Neural progenitor cell (in vitro differentiated cells): ENCODE data around the gene ASB1. TPM values are rescaled to one million over a fixed set of nuclear protein-coding genes. Genes with fewer than 3 reads are reported as not detected.

Experiments used
- DNase-seq: peaks from one replicate; pipeline ENCODE4 v3.0.0-alpha.2; 2016; ENCODE audit warnings: low spot score
- H2AFZ ChIP-seq: fragments of 200-600 bp; sonication (generic); replicated peaks from 2 replicates; pipeline ENCODE4 v1.6.1; 2016; ENCODE audit warnings: antibody characterized with exemption
- H3F3A ChIP-seq: fragments of 200-600 bp; sonication (generic); 2 replicates; pipeline ENCODE4 v1.6.1; 2016; ENCODE audit warnings: antibody characterized with exemption, low read depth
- H3K27ac ChIP-seq: fragments of 200-600 bp; sonication (generic); 2 replicates; pipeline ENCODE4 v1.5.1; 2016; ENCODE audit warnings: mild to moderate bottlenecking
- H3K27me3 ChIP-seq: fragments of 200-600 bp; sonication (generic); 2 replicates; pipeline ENCODE4 v1.6.1; 2016; ENCODE audit warnings: mild to moderate bottlenecking, moderate library complexity
- H3K36me3 ChIP-seq: fragments of 200-600 bp; sonication (generic); 2 replicates; pipeline ENCODE4 v1.5.1; 2016
- H3K4me1 ChIP-seq: fragments of 200-600 bp; sonication (generic); 2 replicates; pipeline ENCODE4 v1.6.1; 2016; ENCODE audit warnings: mixed run types
- H3K4me2 ChIP-seq: fragments of 200-600 bp; sonication (generic); 2 replicates; pipeline ENCODE4 v1.6.1; 2016
- H3K4me3 ChIP-seq: fragments of 200-600 bp; sonication (generic); 2 replicates; pipeline ENCODE4 v1.5.1; 2016
- H3K79me2 ChIP-seq: fragments of 200-600 bp; sonication (generic); 2 replicates; pipeline ENCODE4 v1.6.1; 2016; ENCODE audit warnings: low read depth
- H3K9ac ChIP-seq: fragments of 200-600 bp; sonication (generic); 2 replicates; pipeline ENCODE4 v1.6.1; 2016
- H3K9me3 ChIP-seq: fragments of 200-600 bp; sonication (generic); 2 replicates; pipeline ENCODE4 v1.5.1; 2016; ENCODE audit warnings: low read depth
- H4K20me1 ChIP-seq: fragments of 200-600 bp; sonication (generic); 2 replicates; pipeline ENCODE4 v1.6.1; 2016; ENCODE audit warnings: low read depth
- H3K27ac Mint-ChIP-seq: 3 replicates; pipeline ENCODE4 v1.8.0; 2021; ENCODE audit warnings: mixed read lengths
- H3K27me3 Mint-ChIP-seq: 2 replicates; pipeline ENCODE4 v1.8.0; 2022; ENCODE audit warnings: low read depth, mild to moderate bottlenecking, inconsistent platforms, moderate library complexity, mixed read lengths; ENCODE audit not compliant: insufficient read depth
- H3K36me3 Mint-ChIP-seq: 3 replicates; pipeline ENCODE4 v1.8.0; 2021; ENCODE audit warnings: mixed read lengths
- H3K4me1 Mint-ChIP-seq: 3 replicates; pipeline ENCODE4 v1.8.0; 2021; ENCODE audit warnings: mixed read lengths
- H3K4me3 Mint-ChIP-seq: 3 replicates; pipeline ENCODE4 v1.8.0; 2021; ENCODE audit warnings: mild to moderate bottlenecking, moderate library complexity, mixed read lengths
- H3K9me3 Mint-ChIP-seq: 3 replicates; pipeline ENCODE4 v1.8.0; 2020; ENCODE audit warnings: mixed read lengths
- CTCF ChIP-seq: fragments of 200-600 bp; sonication (generic); IDR thresholded peaks from 2 replicates; pipeline ENCODE4 v1.5.1; 2017; ENCODE audit warnings: antibody characterized with exemption, mild to moderate bottlenecking
- EZH2 ChIP-seq: fragments of 200-600 bp; sonication (generic); IDR thresholded peaks from 2 replicates; pipeline ENCODE4 v1.6.1; 2017; ENCODE audit warnings: antibody characterized with exemption, mild to moderate bottlenecking, moderate library complexity
- EZH2phosphoT487 ChIP-seq: fragments of 200-600 bp; sonication (generic); IDR thresholded peaks from 2 replicates; pipeline ENCODE4 v1.6.1; 2017; ENCODE audit warnings: antibody characterized with exemption
- total RNA-seq: library from RNA; depleted of rRNA; stranded (reverse); fragments of >200 nt; gene quantifications from 2 replicates; pipeline ENCODE4 v1.2.3, GENCODE V29; 2015; ENCODE audit warnings: low replicate concordance

Gene ASB1
- total RNA-seq, 1 donor from 2014 or later = 29.2 TPM

DNA sequence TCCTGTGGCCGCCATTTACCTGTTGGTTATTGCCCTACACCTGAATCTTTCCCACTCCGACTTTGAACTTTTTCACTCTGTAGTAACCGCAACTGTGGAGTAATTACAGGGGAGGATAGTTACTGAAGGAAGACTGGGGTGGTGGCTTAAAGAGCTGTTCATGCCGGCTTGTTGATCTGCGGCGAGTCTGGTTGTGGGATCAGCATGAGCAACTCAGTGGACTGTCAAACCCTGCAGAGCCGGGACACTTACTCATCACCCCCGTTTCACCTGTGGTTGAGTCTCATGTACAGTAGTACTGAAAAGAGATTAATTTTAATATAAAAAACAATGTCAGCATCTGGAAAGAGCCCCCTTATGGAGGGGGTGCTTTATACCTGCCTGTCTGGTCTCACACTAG, 2.1 kb downstream of the ASB1 start:
- Histone ChIP-seq H3K27ac (no peak overlapping the region), H3K27me3 (no peaks in the 10 kb centered on the region), H2AFZ (no peak overlapping the region), H3K36me3 (no peaks in the 10 kb centered on the region), H4K20me1 (peaks cover 48% of the 10 kb centered on the region), H3K4me3 (no peak overlapping the region), H3K4me1 (peaks cover 14% of the 10 kb centered on the region), H3K9me3 (no peaks in the 10 kb centered on the region), H3F3A (peaks cover 12% of the 10 kb centered on the region), H3K79me2 (peaks cover 69% of the 10 kb centered on the region), H3K9ac (no peak overlapping the region), H3K4me2 (no peak overlapping the region)
- Mint-ChIP-seq H3K36me3 (peaks cover 26% of the 10 kb centered on the region), H3K27ac (no peak overlapping the region), H3K9me3 (peaks cover 13% of the 10 kb centered on the region), H3K4me3 (peak overlapping the region; percentile 95), H3K4me1 (peaks cover 14% of the 10 kb centered on the region), H3K27me3 (no peaks in the 10 kb centered on the region)
- DNase-seq = no peak
- TF ChIP-seq EZH2phosphoT487 (no peak), CTCF (no peak), EZH2 (no peak)

DNA sequence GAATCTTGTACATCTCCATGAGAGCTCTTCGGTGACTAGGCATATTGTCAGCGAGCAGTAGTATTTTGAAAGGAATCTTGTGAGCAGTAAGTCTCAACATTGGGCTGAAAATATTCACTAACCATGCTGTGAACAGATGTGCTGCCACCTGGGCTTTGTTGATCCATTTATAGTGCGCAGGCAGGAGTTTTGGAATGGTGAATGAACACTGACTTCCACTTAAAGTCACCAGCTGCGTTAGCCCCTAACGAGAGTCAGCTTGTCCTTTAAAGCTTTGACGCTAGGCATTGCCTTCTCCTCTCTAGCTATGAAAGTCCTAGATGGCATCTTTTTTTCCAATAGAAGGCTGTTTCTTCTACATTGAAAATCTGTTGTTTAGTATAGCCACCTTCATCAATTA, 4.1 kb downstream of the ASB1 start:
- H3K36me3 Mint-ChIP-seq = peaks cover 34% of the 10 kb centered on the region
- no peak overlapping the region for H3K4me2 ChIP-seq
- DNase-seq = no peak
- no peak overlapping the region for H3K27ac ChIP-seq
- H3K36me3 ChIP-seq = no peaks in the 10 kb centered on the region
- no peak overlapping the region for H3K4me3 ChIP-seq
- no peaks in the 10 kb centered on the region for H3K27me3 ChIP-seq
- H3K79me2 ChIP-seq = peaks cover 78% of the 10 kb centered on the region
- peaks cover 13% of the 10 kb centered on the region for H3K9me3 Mint-ChIP-seq
- peaks cover 59% of the 10 kb centered on the region for H4K20me1 ChIP-seq
- H3K4me3 Mint-ChIP-seq = no peak overlapping the region
- H2AFZ ChIP-seq = no peak overlapping the region
- H3K4me1 Mint-ChIP-seq = peaks cover 13% of the 10 kb centered on the region
- H3K4me1 ChIP-seq = peaks cover 10% of the 10 kb centered on the region
- H3K27me3 Mint-ChIP-seq = no peaks in the 10 kb centered on the region
- no peak for TF ChIP-seq EZH2phosphoT487
- TF ChIP-seq EZH2 = no peak
- TF ChIP-seq CTCF = no peak
- H3K9ac ChIP-seq = no peak overlapping the region
- no peak overlapping the region for H3K27ac Mint-ChIP-seq
- H3F3A ChIP-seq = peaks cover 9% of the 10 kb centered on the region
- H3K9me3 ChIP-seq = no peaks in the 10 kb centered on the region

DNA sequence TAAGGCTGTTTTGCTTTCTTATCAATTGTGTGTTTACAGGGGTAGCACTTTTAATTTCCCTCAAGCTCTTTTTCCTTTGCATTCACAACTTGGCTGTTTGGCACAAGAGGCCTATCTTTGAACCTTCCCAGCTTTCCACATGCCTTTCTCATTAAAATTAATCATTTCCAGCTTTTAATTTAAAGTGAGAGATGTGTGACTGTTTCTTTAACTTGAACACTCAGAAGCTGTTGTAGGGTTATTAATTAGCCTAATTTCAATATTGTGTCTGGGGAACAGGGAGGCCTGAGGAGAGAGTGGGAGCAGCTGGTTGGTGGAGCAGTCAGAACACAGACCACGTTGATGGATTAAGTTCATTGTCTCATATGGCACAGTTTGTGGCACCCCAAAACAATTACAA, 4.7 kb downstream of the ASB1 start:
- Histone ChIP-seq H4K20me1 (peaks cover 60% of the 10 kb centered on the region), H3K4me3 (no peak overlapping the region), H3K27me3 (no peaks in the 10 kb centered on the region), H3F3A (peaks cover 3% of the 10 kb centered on the region), H3K36me3 (no peaks in the 10 kb centered on the region), H2AFZ (no peak overlapping the region), H3K9me3 (no peaks in the 10 kb centered on the region), H3K79me2 (peaks cover 85% of the 10 kb centered on the region), H3K4me1 (peaks cover 8% of the 10 kb centered on the region), H3K4me2 (no peak overlapping the region), H3K27ac (no peak overlapping the region), H3K9ac (no peak overlapping the region)
- H3K27me3 Mint-ChIP-seq = no peaks in the 10 kb centered on the region
- H3K4me3 Mint-ChIP-seq = no peak overlapping the region
- H3K36me3 Mint-ChIP-seq = peaks cover 38% of the 10 kb centered on the region
- TF ChIP-seq EZH2phosphoT487 (no peak), CTCF (no peak), EZH2 (no peak)
- H3K4me1 Mint-ChIP-seq = peaks cover 9% of the 10 kb centered on the region
- H3K27ac Mint-ChIP-seq = no peak overlapping the region
- peaks cover 13% of the 10 kb centered on the region for H3K9me3 Mint-ChIP-seq
- DNase-seq = no peak
